GM11168 (cell line): ENCODE measurements around the gene KIRREL3.

ENCODE experiments used
- in situ Hi-C: fragments of 300-500 bp; cut with MboI; formaldehyde crosslinking; loops from one replicate; pipeline ENCODE4 v1.12.0; 2022; ENCODE audit warnings: low sequenced_read_pairs; ENCODE audit not compliant: unreplicated experiment

The KIRREL3 gene

DNA sequence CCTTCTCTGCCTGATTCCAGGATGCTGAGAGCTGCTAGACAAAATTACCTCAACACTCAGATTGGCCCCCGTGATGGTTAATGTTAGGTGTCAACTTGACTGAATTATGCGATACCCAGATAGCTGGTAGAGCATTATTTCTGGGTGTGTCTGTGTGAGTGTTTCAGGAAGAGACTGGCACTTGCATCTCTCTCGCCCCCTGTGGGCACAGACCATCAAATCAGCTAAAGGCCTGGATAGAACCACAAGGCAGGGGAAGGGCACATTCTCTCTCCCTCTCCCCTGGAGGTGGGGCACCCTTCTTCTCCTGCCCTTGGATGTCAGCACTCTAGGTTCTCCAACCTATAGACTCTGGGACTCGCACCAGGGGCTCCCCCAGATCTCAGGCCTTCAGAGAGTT lies 79.7 kb downstream of the KIRREL3 start:
- in situ Hi-C loops: no loop called here

DNA sequence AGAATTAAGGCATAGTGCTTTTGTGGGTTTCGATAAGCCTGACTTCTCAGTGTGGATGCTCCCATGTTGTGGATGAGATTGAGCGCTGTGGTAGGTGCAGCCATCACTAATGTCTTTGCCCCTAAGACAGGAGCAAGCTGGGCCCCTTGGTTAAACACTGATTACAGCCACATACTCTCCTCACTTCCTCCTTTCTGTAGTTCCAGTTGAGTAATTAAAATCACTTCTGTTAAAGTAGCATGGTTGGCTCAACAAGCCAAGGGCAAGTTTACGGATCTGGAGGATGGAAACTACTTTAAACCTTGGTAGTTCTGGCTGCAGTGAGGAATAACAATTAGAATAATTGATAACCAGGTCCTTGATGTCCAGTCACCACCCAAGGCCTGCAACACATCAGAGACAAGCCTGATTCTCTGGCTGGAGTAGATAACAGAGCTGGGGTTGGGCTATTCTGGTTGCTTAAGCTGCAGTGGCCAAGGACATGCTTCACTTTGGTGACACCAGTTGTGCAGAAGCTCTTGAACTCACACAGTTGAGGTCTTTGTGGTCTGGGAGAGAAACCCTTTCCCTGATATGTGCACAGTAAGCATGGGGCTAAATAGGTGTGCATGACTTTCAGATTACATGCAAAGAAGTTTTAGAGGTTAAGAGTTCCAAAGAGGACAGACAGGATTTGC lies 81.3 kb downstream of the KIRREL3 start:
- in situ Hi-C loops: no loop called here

DNA sequence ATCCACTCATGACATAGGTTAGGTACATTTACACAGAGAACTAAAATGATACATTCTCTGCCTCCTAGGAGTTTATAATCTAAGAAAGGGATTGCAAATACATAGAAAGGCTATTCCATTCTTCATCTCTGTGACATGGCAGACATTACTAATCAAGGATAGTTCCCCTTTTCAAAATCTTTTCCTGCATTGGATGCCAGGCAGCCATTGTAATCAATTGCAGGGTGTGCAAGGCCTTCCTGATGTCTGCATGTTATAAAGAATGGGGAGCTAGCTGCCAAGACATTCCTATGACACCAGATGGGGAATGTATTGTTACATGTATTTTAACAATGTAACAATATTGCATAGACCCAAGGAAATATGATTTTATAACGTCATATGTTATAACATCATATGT lies 82.0 kb downstream of the KIRREL3 start:
- in situ Hi-C loops: no loop called here

DNA sequence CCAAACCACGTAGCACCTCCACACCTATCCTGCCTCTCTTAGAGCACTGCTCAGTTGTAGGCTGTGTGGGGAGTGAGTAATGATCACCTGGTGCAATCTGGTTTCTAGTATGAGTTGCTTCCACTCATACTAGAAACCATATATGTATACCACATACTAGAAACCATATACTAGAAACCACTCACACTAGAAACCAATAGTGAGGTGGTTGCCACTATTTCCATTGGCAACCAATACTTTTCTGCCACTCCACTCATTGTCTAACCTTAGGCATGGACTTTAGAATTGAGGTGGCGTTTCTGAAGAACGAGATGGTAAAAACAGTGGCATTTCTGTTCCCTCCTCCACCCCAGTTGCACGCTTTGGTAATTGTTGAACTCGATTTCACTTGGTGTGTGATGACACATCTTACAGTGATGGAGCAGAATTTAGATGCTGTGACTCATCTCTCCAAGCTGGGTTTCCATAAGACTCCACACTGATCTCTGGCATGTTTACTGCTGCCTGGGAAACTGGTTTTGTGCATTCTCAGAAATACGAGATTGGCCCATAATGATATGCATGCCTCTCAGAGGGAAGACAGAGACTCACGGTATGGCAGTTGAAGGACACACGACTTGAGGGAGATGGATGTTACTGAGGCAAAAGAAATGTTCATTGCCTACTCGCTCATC lies 82.9 kb downstream of the KIRREL3 start:
- in situ Hi-C loops: no loop called here

DNA sequence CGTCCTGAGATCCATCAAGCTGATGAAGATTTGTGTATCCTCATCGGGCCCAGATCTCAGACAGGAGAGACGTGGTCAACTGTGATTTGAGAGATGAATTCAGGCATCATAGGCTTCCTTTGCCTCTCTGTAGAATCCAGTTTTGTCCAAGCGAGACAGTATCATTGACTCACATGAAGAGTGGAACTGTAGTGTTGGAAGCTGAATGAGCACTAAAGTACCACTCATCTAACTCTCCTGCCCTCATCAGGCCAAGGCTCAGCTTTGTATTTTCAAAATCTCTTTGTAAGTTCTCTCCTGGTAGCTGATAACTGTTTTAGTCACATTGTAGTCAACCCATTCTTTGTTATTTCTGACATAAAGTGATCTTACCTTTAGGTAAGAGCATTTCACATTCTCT lies 85.1 kb downstream of the KIRREL3 start:
- in situ Hi-C loops: no loop called here

DNA sequence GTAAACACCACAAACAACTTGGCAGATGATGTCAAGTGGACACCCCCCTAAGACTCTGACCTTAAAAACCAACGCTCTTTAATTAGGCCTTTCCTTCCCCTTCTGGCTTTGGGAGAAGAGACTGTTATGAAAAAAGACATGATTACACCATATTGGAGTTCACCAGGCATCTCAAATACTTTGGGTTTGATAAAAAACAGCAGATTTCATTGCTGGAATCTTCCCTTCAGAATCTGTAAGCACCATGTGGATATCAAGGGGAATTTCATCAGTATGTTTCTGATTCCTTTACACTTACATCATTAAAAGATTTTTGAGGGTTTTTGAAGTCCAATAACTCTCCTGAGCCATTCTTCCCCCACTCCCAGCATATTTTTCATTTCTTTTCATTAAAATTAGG lies 85.6 kb downstream of the KIRREL3 start:
- in situ Hi-C loops: no loop called here

DNA sequence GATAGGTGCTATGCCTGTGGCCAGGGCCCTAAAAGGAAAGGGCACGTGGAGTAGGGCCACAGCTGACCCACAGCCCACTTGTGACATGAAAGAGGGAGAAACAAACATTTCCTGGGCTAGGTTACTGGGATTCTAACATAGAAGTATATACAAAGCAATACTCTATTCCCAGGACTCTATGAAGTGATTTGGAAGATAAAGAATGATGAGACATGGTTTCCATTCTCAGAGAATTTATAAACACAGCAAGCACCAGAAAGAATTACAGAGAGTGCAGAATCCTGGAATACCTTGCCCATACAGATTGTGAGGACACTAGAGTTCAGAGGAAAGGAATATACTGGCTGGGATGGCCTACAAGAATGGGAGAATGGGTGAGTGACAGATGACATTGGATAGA lies 86.4 kb downstream of the KIRREL3 start:
- in situ Hi-C loops: no loop called here

DNA sequence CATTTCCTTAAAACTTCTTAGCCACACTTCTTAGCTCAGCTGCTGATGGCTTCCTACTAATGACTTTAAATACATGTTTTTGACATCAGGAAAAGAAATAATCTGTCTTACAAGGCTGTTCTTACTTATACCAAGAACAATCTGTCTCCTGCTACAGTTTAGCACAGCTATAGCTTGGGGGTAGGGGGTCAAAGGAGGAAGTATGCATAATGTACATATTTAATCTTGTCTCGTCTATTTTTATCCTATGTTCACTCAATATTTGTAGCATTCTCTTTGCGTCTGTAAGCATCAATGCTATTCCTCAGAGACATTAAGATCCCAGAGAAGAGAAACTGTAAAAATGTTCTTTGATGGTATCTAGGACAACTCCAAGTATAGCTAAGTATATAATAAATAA lies 96.0 kb downstream of the KIRREL3 start:
- in situ Hi-C loops: no loop called here

DNA sequence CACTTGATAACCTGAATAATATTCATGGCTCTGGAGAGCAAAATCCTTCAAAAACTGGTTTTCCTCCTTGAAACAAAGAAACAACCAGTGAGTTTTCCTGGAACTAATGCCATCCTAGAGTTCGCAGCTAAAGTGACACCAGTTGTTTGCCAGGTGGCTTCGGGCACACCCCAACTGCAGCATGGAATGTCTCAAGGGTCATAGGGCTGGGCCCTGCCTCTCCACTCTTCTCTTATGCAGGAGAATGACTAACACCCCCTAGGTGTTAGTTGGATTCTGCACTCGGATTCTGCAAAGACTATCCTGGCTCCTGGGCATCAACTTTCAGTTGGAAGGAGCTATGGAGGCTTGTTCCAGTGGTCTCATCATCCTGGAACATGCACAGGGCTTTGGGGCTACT lies 98.8 kb downstream of the KIRREL3 start:
- in situ Hi-C loops: no loop called here

DNA sequence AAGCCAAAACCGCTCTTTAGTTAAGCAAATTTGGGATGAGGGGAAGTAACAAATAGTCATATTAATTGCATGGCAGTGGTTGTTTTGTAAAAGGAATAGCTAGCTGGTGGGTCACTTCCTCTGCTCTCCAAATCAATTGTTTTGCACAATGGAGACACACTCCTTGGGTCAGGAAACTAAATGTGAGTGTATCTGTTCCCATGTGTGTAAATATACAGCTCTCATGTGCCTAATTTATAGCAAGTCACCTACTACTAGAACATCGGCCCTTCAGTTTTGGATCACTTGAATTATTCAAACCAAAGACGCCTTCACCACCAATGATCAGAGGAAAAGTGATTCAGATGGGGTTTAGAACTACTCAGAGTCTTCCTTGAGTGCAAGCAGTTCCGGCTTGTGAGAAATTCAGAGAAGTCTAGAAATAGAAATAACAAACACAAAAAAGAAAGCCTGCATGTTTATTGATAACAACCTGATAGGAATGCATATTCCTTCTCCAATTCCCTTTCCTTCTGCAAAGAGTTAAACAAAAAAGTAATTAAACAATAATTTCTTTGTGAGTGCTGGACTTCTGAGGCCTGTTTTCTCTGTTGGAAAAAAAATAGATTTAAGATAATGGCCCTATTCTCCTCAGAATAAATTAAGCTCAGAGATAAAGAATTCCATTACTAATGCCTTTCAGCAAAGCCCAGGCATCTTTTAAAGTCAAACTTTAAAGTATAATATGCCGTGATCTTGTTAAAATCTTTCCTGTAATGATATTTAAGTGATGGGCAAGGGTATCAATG lies 100.4 kb downstream of the KIRREL3 start:
- in situ Hi-C loops: no loop called here

DNA sequence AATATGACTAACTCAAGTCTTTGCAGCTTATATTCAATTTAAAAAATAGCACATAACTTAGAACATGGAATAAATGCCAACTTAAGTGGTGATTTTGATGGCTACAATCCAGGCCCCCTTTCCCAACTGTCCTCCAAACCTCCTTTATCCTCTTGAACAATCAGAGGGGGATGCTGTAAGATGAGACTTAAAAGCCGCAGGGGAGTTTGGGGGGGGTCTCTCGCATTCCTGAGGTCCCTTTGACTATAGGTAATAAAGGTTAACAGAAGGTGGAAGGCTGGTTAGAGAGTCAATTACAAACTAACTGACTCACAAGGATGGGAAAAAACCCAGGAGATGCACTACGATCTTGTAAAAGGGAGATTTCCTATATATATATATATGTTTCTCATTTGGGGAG lies 101.8 kb downstream of the KIRREL3 start:
- in situ Hi-C loops: no loop called here

DNA sequence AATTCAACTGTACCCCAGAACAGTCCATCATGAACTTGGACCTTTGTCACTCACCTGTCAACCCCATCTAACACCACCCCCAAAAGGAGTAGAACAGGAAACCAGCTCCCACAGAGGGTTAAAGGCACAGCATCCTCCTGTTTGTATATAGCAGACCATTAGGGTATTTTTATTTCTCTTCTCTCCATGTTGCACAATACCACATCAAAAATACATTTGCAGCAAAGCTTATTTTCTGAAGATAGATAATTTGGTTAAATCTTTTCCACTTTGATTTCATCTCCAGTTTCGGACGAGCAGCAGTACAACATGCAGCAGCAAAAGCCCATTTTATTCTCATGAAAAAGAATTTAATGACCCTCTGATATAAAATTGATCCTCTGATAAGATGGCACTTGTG lies 103.1 kb downstream of the KIRREL3 start:
- in situ Hi-C loops: no loop called here

DNA sequence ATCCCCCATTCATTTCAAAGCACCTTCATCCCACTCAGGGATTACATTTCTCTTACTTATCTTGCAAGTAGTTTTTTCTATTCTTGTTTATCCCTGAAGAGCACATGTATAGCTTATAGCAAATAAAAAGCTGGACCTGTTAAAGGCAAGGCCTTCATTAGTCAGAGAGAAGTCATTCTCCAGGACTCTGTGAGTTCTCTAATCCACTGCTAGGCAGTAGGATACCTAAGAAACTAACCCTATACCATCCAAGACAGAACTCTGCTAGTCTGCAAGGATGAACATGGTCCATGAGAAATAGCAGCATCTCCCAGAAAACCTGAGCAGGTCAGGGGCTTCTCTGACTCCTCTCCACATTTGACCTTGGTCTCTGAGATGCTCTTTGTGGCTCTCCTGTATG lies 104.5 kb downstream of the KIRREL3 start:
- in situ Hi-C loops: no loop called here

DNA sequence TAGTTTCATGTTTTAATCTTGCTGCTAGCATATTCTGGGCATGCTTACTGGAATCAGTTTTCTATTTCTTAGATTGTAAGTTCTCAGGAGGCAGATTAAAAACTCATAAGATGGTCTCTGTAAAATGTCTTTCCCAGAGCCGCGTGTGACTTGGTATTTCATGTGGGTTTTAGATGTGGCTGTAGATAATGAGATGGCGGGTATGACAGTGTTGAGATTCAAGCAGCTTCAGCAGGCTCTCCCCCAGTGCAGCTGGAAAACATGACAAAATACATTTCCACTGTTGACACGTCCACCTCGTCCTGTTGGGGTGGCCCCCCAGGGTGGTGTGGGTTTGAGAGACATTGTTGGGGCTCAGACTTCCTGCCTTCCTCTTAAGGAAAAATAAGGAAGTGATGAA lies 106.8 kb downstream of the KIRREL3 start:
- in situ Hi-C loops: no loop called here

DNA sequence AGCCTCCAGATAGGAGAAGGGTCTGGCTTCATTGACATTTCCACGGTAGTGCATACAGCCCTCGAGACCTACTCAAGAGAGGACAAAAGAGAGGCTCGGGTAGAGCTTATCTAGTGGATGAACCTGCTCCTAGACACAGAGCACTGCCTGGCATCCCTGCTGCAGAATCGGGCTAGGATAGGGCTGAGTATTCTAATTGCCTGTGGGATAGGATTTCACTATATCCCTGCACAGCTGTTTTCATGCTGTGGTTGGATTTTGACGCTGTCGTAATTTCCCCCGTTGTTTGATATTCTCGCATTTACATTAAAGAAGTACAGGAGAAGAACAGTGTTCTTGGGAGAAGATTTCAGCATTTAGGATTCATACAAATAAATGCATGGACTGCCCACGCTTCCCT lies 107.8 kb downstream of the KIRREL3 start:
- in situ Hi-C loops: no loop called here

DNA sequence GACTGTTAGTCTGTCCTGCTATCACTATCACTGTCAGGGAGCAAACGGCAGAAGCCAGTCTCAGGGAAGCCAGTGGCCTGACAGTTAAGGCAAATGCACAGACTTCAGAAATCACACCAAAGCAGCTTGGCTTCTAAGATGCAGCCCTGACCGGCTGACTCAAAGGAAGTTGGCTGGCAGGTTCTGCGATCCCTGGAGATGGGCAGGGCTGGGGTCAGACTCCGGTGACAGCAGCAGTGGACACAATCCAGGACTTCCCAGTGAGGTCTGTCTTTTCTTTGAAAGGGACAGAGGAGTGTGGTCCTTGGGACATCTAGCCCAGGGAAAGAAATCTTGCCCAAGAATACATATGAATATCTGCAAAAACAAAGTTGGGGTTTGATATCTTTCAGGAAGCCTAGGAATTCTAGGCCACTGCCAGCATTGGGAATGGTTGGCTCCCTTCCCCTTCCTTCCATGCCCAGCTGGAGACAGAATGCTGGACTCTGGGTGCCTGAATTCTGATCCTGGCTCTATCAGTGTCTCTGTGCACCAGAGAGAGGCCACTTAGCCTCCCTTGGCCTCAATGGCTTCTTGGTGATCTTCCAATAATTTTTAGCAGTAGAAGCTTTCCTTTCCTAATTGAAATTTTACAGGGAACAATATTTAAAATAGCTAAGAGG lies 108.9 kb downstream of the KIRREL3 start:
- in situ Hi-C loops: no loop called here

DNA sequence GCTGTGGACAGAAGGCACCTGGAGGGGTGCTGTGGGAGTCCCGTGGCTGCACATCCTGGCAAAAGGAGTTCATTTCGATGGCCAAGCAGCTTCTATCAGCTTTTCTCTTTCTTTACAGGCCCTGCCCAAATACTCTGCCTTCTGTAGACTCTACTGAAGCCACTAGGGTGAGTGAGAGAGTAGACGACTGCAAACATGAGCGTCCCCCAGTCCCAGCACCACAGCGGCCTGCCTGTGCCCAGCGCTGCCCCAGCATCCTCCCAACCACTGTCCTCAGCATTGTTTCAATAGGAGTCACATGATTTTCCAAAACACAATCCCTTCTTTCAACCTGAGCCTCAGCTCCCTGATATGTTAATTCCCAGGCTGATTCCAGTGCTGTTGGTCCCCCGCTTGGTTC lies 110.0 kb downstream of the KIRREL3 start:
- in situ Hi-C loops: no loop called here

DNA sequence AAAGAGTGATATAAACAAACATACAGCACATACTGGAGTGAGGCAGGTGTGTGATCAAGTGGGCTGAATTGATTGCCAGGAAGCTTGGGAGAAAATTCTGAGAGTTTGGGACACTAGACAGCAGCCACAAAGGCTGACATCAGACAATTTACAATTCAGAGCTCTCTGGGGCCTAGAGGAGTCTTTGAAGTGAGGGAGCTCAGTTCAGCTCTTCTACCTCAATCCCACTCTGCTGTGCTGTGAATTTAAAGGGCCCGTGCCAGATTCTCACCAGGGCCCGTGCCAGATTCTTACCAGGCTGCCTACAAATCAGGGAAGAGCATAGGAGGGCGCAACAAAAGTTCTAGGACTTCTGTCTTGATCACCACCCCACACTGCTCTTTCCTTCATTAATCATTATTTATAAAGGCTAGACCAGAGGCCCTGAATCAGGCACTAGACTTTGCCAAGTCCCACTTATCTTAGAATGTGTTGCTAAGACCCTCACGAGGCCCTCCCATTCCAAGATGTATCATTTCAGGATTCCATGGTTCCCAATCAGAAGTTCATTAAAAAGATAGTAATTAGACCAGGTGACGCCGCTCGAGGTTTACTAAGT lies 112.4 kb downstream of the KIRREL3 start:
- in situ Hi-C loops: no loop called here

DNA sequence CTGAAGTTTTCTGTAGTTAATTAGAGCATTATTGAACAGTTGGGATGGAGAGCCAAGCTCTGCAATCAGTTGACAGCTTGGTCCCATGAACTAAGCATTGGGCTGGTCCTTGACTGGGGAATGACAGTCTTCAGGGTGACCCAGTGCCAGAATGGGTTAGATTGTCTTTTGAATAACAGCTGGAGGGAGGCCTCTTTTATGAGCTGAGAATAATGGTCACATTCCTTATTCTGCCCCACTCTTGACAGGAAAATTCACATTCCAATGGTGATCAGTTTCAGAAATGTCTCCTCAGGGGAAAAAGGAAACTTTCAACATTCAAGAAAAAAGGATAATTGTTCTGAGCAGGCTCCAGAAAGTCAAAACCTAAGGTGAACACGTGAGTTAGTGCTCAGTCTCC lies 113.9 kb downstream of the KIRREL3 start:
- in situ Hi-C loops: no loop called here

DNA sequence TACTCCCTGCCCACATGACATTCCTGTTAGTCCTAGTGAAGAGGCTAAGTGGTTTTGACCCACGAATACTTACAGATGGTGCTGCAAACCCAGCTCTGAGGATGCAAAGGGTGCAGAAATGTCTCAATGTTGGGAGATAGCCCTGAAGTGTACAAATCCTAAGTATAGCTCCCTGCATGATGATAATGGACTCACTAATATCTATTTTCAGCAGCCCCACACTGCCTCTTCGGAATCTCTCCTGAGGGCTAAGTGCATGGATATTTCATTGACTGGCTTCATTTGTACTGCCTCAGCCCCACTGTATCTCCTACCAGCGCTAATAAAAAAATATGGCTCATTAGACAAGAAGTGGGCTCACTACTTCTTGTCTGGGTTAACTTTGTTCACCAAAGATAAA lies 114.5 kb downstream of the KIRREL3 start:
- in situ Hi-C loops: no loop called here

DNA sequence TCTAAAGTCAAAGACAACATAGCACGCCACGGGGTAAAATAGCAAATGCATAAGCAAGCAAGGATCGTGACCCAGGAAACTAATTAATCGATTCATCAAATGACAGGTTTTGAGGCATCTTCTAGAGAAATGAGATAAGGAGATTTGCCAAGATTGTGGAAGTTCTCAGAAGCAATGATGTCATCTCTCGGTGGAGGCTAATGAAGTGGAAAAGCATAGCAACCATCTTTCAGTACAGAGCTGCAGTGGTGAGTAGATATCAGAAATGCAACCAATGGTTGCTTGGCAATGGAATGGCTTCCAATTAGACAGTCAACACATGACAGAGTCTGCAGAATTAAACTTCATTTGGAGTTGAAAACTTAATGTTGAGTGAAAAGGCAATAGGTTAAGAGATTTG lies 116.0 kb downstream of the KIRREL3 start:
- in situ Hi-C loops: no loop called here
